Lower leg skin (tissue), 4 donors: ENCODE data around the gene BGN. TPM values are rescaled to one million over a fixed set of nuclear protein-coding genes. Genes with fewer than 3 reads are reported as not detected.

Experiments used
- DNase-seq, 2 donors: peaks; one replicate each; pipeline ENCODE4 v3.0.0-alpha.2; 2019; ENCODE audit warnings: low spot score in 2 of 2
- H3K4me3 ChIP-seq: fragments of 200-600 bp; sonication (generic); 2 replicates; pipeline ENCODE4 v1.5.1; 2017; ENCODE audit warnings: mild to moderate bottlenecking, low read depth; ENCODE audit not compliant: poor library complexity, severe bottlenecking
- CTCF ChIP-seq, 3 donors: fragments of 450-650 bp; IDR thresholded peaks; one replicate each; pipeline ENCODE4 v1.5.1; 2016; ENCODE audit warnings: antibody characterized with exemption in 3 of 3, mild to moderate bottlenecking in 3 of 3, moderate library complexity in 2 of 3
- POLR2A ChIP-seq, 2 donors: fragments of 450-650 bp; IDR thresholded peaks; one replicate each; pipeline ENCODE4 v1.6.1; 2016 to 2017; ENCODE audit warnings: antibody characterized with exemption in 2 of 2, mild to moderate bottlenecking in 1 of 2, moderate library complexity in 1 of 2
- WGBS, 2 donors: methylation state at CpG; one replicate each; pipeline ENCODE4 v1.1.5; 2018; 5-methylcytosine and 5-hydroxymethylcytosine counted together
- intact Hi-C: fragments of 100-400 bp; cut with DNase I; formaldehyde crosslinking; loops from one replicate; pipeline ENCODE4 v1.15.0; 2023; ENCODE audit warnings: low total_unique reads
- total RNA-seq, 4 donors: library from RNA; depleted of rRNA; stranded (reverse); fragments of >200 nt; gene quantifications; one replicate each; pipeline ENCODE4 v1.1.0, GENCODE V29; 2016

Gene BGN
- total RNA-seq, 4 donors from 2014 or later = 18.1 to 34.2 (median 22.8) TPM

- intact Hi-C loops = no loop called here
- TF ChIP-seq CTCF (IDR thresholded peaks at IDR 0.05) (no peak), POLR2A (IDR thresholded peaks at IDR 0.05) (no peak)
- no peak overlapping the region for H3K4me3 ChIP-seq
- no peak for DNase-seq
- WGBS, 2 donors = 50 to 56% methylated on average over 8 to 11 of the region's 11 CpGs
These were observed 15.6 kb downstream of the BGN start for GRCh38 chrX:153510383-153510782.

GRCh38 chrX:153511784-153512500 is 17.2 kb downstream of the BGN start:
- no peak overlapping the region for H3K4me3 ChIP-seq

GRCh38 chrX:153512501-153512893 is 17.7 kb downstream of the BGN start:
- H3K4me3 ChIP-seq = no peak overlapping the region
- no peak for TF ChIP-seq CTCF (IDR thresholded peaks at IDR 0.05)
- no peak for TF ChIP-seq POLR2A (IDR thresholded peaks at IDR 0.05)
- 58 to 71% methylated on average over 3 of the region's 3 CpGs for WGBS, 2 donors
- DNase-seq = no peak
- intact Hi-C loops = no loop called here

More at GRCh38 chrX:153511784-153512500, 17.2 kb downstream of the BGN start:
- TF ChIP-seq POLR2A (IDR thresholded peaks at IDR 0.05) (no peak), CTCF (IDR thresholded peaks at IDR 0.05) (no peak)
- intact Hi-C loops = no loop called here
- no peak for DNase-seq
- 63% methylated on average over 17 of the region's 17 CpGs; no CpG with 5 or more reads in 1 of the 2 donors for WGBS, 2 donors

GRCh38 chrX:153513265-153513664 is 18.5 kb downstream of the BGN start:
- DNase-seq = no peak
- 66 to 81% methylated on average over 4 to 5 of the region's 5 CpGs for WGBS, 2 donors
- no peak overlapping the region for H3K4me3 ChIP-seq
- TF ChIP-seq POLR2A (IDR thresholded peaks at IDR 0.05) (no peak), CTCF (IDR thresholded peaks at IDR 0.05) (no peak)
- intact Hi-C loops = no loop called here

- no peak overlapping the region for H3K4me3 ChIP-seq
- DNase-seq = no peak
- TF ChIP-seq POLR2A (IDR thresholded peaks at IDR 0.05) = no peak
- no peak for TF ChIP-seq CTCF (IDR thresholded peaks at IDR 0.05)
- WGBS, 2 donors = 78 to 94% methylated on average over 6 to 9 of the region's 9 CpGs
- intact Hi-C loops = no loop called here
These were observed 19.5 kb downstream of the BGN start for GRCh38 chrX:153514259-153514658.

GRCh38 chrX:153515435-153515834 is 20.7 kb downstream of the BGN start:
- TF ChIP-seq POLR2A (IDR thresholded peaks at IDR 0.05) = no peak
- no peak for TF ChIP-seq CTCF (IDR thresholded peaks at IDR 0.05)
- DNase-seq = no peak
- no peak overlapping the region for H3K4me3 ChIP-seq
- intact Hi-C loops = no loop called here
- 57 to 70% methylated on average over 5 to 8 of the region's 8 CpGs for WGBS, 2 donors
